ENCODE data around the gene WNT5A.
"Not testable (repeated sequence)": the region's sequence is repeated elsewhere in the genome, so short reads cannot be mapped to it uniquely, and the experiment has no call there.

DNA sequence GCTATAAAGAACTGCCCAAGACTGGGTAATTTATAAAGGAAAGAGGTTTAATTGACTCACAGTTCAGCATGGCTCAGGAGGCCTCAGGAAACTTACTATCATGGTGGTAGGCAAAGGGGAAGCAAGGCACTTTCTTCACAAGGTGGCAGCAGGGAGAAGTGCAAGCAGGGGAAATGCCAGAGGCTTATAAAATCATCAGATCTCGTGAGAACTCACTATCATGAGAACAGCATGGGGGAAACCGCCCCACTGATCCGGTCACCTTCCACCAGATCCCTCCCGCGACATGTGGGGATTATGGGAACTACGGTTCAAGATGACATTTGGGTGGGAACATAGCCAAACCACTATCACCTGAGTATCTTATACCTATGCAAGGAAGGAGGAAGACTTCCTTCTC is 18.0 kb upstream of the WNT5A start:
- TF ChIP-seq, protein P1, sequence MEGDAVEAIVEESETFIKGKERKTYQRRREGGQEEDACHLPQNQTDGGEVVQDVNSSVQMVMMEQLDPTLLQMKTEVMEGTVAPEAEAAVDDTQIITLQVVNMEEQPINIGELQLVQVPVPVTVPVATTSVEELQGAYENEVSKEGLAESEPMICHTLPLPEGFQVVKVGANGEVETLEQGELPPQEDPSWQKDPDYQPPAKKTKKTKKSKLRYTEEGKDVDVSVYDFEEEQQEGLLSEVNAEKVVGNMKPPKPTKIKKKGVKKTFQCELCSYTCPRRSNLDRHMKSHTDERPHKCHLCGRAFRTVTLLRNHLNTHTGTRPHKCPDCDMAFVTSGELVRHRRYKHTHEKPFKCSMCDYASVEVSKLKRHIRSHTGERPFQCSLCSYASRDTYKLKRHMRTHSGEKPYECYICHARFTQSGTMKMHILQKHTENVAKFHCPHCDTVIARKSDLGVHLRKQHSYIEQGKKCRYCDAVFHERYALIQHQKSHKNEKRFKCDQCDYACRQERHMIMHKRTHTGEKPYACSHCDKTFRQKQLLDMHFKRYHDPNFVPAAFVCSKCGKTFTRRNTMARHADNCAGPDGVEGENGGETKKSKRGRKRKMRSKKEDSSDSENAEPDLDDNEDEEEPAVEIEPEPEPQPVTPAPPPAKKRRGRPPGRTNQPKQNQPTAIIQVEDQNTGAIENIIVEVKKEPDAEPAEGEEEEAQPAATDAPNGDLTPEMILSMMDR (tag by site-specific recombination; IDR thresholded peaks at IDR 0.05), result 0 out of 2 replicates have a peak, but pooled peaks have one; percentile 26
- not testable (repeated sequence) for TF ChIP-seq ZNF148 (tag by site-specific recombination; IDR thresholded peaks at IDR 0.05; ENCODE audit: borderline replicate concordance); ZBTB1 (tag by site-specific recombination; IDR thresholded peaks at IDR 0.05); SETDB1 (IDR thresholded peaks at IDR 0.05; ENCODE audit: insufficient read length, low read length); ZBTB11 (tag by site-specific recombination; conservative IDR thresholded peaks at IDR 0.05; ENCODE audit: low read depth); ZBTB20 (tag by site-specific recombination; IDR thresholded peaks at IDR 0.05); HOXD13 (CRISPR knock-in tag; IDR thresholded peaks at IDR 0.05; ENCODE audit: borderline replicate concordance); REST (tag by site-specific recombination; IDR thresholded peaks at IDR 0.05); RBAK (tag by site-specific recombination; IDR thresholded peaks at IDR 0.05); ZFHX2 (tag by site-specific recombination; conservative IDR thresholded peaks at IDR 0.05); ZNF211 (tag by site-specific recombination; IDR thresholded peaks at IDR 0.05; ENCODE audit: low read depth); SP2 (tag by site-specific recombination; IDR thresholded peaks at IDR 0.05); YY1 (tag by site-specific recombination; IDR thresholded peaks at IDR 0.05); ZNF335 (tag by site-specific recombination; conservative IDR thresholded peaks at IDR 0.05)

All from HEK293 (cell line).